Stimulated activated CD8-positive, alpha-beta memory T cell treated with anti-CD3 and anti-CD28 coated beads, Interleukin-7, amount 100 ng/mL, for 4 hours (primary cell): ENCODE measurements around the gene SIMC1.

Source experiments
- DNase-seq, 2 donors: peaks; one replicate each; pipeline ENCODE4 v3.0.0-alpha.2; 2020; ENCODE audit warnings: low read depth in 2 of 2

Gene SIMC1

DNA sequence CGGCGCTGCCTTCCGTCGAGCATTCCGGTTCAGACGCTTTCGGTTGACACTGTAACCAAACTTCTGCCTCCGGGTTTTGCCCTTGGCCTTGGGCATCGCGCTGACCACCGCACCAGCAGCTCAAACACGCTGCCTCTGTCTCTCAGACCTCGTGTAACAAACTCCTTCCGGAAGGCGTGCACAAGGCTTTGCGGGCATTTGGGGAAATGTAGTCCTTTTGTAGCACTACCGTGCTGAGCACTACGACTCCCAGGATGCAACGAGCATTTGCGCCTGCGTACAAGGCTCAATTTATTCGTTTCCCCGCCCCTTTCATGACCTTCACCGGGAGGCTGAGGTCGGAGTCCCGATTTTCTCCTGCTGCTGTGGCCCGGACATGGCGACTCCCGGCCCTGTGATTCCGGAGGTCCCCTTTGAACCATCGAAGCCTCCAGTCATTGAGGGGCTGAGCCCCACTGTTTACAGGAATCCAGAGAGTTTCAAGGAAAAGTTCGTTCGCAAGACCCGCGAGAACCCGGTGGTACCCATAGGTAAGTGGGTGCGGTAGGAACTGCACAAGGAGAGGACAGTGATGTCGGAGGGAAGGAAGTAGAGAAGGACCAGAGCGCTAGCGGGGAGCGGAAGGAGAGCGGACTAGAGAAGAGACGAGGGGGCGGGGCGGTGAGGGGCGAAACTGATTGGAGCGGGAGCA, 150.4 kb downstream of the SIMC1 start, which contains the start of the genes HIGD2A and NOP16:
HIGD2A (plus strand) TSS at position 308 of the 691 bp plus-strand sequence; CDS start at position 377, 69 bp downstream.
NOP16 (minus strand) TSS at position 155 of the 691 bp plus-strand sequence; CDS start at position 96, 59 bp downstream.
- peak; percentile 99 to 100 for DNase-seq

DNA sequence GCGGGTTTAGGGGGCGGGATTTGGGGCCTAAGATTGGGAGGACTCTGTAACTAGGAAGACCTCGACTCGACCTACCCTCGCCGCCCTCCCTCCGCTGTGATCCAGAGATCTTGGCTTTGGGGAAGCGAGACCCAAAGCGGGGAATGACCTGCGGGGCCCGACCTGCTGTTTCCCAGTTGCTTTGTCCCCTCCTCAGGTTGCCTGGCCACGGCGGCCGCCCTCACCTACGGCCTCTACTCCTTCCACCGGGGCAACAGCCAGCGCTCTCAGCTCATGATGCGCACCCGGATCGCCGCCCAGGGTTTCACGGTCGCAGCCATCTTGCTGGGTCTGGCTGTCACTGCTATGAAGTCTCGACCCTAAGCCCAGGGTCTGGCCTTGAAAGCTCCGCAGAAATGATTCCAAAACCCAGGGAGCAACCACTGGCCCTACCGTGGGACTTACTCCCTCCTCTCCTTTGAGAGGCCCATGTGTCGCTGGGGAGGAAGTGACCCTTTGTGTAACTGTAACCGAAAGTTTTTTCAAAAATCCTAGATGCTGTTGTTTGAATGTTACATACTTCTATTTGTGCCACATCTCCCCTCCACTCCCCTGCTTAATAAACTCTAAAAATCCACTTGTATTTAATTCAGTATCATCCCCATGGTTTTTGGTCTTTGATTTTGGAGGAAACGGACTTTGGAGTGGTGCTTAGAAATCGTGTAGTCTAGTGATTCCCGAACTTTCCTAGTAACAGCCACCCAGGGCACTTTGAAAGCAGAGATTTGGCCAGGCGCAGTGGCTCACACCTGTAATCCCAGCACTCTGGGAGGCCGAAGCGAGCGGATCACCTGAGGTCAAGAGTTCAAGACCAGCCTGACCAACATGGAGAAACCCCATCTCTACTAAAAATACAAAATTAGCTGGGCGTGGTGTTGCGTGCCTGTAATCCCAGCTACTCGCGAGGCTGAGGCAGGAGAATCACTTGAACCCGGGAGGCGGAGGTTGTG, 151.2 kb downstream of the SIMC1 start:
- DNase-seq, result no peak

DNA sequence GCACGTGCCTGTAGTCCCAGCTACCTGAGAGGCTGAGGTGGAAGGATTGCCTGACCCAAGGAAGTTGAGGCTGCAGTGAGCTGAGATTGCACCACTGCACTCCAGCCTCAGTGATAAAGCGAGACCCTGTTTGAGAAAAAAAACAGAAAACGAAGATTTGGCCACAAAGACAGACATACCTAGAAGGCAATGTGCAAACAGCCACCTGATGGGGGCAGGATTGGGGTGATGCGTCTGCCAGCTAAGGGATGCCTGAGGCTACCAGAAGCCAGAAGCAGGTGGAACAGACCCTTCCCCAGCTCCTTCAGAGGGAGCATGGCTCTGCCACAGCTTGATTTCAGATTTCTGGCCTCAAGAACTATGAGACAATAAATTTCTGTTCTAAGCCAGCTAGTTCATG, 153.3 kb downstream of the SIMC1 start:
- DNase-seq, result no peak

DNA sequence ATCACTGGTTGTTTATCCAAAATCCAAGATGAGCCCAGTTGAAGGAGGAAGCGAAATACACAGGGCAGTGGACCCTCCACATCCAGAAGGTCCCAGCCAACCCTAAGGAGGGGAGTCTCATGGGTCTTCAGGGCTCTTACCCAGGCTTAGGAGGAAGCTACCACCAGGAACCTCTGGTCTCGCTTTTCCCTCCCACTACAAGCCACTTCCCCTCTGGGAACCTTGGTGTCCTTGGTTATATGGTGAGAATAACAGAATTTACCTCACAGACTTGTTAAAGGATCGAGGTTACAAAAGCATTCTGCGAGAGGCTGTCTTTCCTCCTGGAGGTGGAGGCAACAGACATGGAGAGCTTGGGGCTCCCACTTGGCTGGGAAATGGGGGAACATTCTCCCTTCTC, 153.8 kb downstream of the SIMC1 start:
- DNase-seq, result no peak

DNA sequence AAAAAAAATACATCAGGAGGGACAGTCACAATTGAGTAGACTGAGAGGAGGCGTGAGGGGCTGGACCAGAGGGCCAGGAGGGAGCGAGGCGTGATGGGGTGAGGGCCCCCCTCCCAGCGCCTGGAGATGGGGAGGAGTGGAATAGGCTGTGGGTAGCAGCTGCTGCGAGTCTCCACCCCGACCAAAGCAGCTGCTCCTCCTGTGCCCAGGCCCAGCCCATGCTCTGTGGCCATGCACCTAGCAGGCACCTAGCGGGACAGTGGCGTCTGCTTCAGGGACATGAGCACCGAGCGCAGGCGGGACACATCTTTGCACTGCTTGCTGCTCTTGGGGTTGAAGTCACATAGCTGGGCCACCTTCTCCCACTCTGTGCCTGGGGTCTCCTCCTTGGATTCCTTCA, 154.3 kb downstream of the SIMC1 start:
- no peak for DNase-seq

DNA sequence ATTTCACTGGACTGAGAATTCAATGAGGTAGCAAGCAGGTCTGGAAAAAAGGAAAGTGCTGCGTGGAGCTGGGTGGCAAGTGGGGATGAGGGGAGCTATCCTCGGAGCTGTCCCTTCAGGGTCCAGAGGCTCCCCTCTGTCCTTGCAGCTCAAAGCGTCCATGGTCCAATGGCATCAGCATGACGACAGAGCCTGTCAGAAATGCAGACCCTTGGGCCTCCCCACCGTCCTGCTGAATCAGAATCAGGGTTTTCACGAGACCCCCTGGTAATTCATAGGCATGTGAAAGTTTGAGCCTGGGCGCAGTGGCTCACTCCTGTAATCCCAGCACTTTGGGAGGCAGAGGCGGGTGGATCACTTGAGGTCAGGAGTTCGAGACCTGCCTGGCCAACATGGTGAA, 155.9 kb downstream of the SIMC1 start:
- no peak for DNase-seq

DNA sequence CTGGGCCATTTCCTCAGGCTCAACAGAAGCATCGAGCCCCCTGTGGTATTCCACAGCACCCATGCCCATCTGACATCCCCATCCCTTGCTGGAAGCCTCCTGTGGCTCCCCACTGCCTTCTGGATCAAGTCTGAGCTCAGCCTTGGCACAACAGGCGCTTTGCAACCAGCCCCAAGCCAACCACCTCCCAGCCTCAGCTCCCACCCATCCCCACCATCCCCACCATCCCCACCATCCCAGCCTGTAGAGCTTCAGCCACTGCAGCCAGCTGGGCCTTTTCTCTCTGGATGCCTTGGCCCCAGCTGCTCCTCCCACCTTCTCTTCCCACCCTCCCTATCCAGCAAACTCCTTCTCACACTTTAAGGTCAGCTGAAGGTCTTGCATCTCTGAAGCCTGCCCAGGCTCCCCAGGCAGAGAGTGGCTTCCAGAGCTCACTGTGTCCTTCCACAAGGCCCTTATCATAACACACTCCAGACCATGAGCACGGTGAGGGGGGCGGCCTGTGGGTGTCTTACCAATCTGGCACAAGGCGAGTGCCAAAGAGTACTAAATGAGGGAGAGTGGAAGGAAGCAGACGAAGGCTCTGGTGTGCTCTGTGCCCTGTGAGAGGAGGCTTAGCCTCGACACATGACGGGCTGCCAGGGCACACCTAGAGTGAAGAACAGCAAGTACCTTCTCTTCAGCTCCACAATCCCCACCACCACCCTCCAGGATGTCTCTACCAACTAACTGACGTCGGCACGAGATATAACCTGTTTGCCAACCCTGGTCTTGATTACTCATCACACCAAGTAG, 156.9 kb downstream of the SIMC1 start:
- DNase-seq, result no peak
